ENCODE data around the gene PPP5C. TPM values are rescaled to one million over a fixed set of nuclear protein-coding genes. Genes with fewer than 3 reads are reported as not detected.
A peak's percentile ranks its signal among the peaks of the same experiment; 100 is the strongest.

The PPP5C gene
- total and polyA plus RNA-seq, 4 experiments from 2014 or later = 16.3 to 38.5 (median 33.8) TPM

GRCh38 chr19:46365561-46365960 lies 18.7 kb downstream of the PPP5C start:
- H3K9me3 Mint-ChIP-seq = no peaks in the 10 kb centered on the region
- no peaks in the 10 kb centered on the region for H3K27me3 ChIP-seq (ENCODE audit: insufficient read depth, low read length)
- no peak for DNase-seq
- H3K4me1 ChIP-seq (ENCODE audit: insufficient read depth, low read length) = peaks cover 18% of the 10 kb centered on the region
- no peak overlapping the region for H3K4me3 Mint-ChIP-seq
- no peaks in the 10 kb centered on the region for H3K36me3 ChIP-seq (ENCODE audit: insufficient read depth, low read length)
- H3K27ac Mint-ChIP-seq = no peak overlapping the region
- no peak overlapping the region for H3K4me3 ChIP-seq (ENCODE audit: low read length in 2 of 2)
- H3K9me3 ChIP-seq (ENCODE audit: control insufficient read depth in 1 of 2, low read length in 2 of 2) = no peaks in the 10 kb centered on the region
- CTCF ChIA-PET (ENCODE audit: partially characterized antibody) = interaction anchor here (0.7 kb wide), 1 partner anchor 32 kb away, joined by 3 read pairs; no protein-coding TSS in a partner anchor
- H3K27ac ChIP-seq (ENCODE audit: low read depth, low read length) = no peak overlapping the region
- no peaks in the 10 kb centered on the region for H3K27me3 Mint-ChIP-seq
- H3K36me3 Mint-ChIP-seq = peaks cover 20 to 25% of the 10 kb centered on the region in 2 donors
- H3K4me1 Mint-ChIP-seq = peaks cover 14 to 52% (median 27%) of the 10 kb centered on the region in 4 donors
- POLR2A ChIA-PET (ENCODE audit: partially characterized antibody) = no interaction called here
- intact Hi-C loops (cut with micrococcal nuclease) = no loop called here

- no peak for DNase-seq
- intact Hi-C loops (cut with micrococcal nuclease) = no loop called here
- H3K36me3 ChIP-seq (ENCODE audit: insufficient read depth, low read length) = no peaks in the 10 kb centered on the region
- H3K9me3 ChIP-seq (ENCODE audit: control insufficient read depth in 1 of 2, low read length in 2 of 2) = no peaks in the 10 kb centered on the region
- H3K36me3 Mint-ChIP-seq = peaks cover 19 to 28% of the 10 kb centered on the region in 2 donors
- peaks cover 17 to 53% (median 27%) of the 10 kb centered on the region in 4 donors for H3K4me1 Mint-ChIP-seq
- H3K27ac Mint-ChIP-seq = no peak overlapping the region
- ChIA-PET CTCF (ENCODE audit: partially characterized antibody) (no interaction called here), POLR2A (ENCODE audit: partially characterized antibody) (no interaction called here)
- no peak overlapping the region for H3K4me3 Mint-ChIP-seq
- H3K4me1 ChIP-seq (ENCODE audit: insufficient read depth, low read length) = peaks cover 17% of the 10 kb centered on the region
- H3K27me3 Mint-ChIP-seq = no peaks in the 10 kb centered on the region
- no peaks in the 10 kb centered on the region for H3K27me3 ChIP-seq (ENCODE audit: insufficient read depth, low read length)
- no peaks in the 10 kb centered on the region for H3K9me3 Mint-ChIP-seq
- H3K27ac ChIP-seq (ENCODE audit: low read depth, low read length) = no peak overlapping the region
- no peak overlapping the region for H3K4me3 ChIP-seq (ENCODE audit: low read length in 2 of 2)
Observed at GRCh38 chr19:46366620-46367292, 19.9 kb downstream of the PPP5C start.

- no peak for DNase-seq
- Histone ChIP-seq H3K9me3 (ENCODE audit: control insufficient read depth in 1 of 2, low read length in 2 of 2) (no peaks in the 10 kb centered on the region), H3K4me3 (ENCODE audit: low read length in 2 of 2) (no peak overlapping the region), H3K4me1 (ENCODE audit: insufficient read depth, low read length) (peaks cover 14% of the 10 kb centered on the region), H3K36me3 (ENCODE audit: insufficient read depth, low read length) (no peaks in the 10 kb centered on the region), H3K27ac (ENCODE audit: low read depth, low read length) (no peak overlapping the region), H3K27me3 (ENCODE audit: insufficient read depth, low read length) (no peaks in the 10 kb centered on the region)
- Mint-ChIP-seq H3K27me3 (no peaks in the 10 kb centered on the region), H3K9me3 (no peaks in the 10 kb centered on the region), H3K27ac (no peak overlapping the region), H3K4me3 (no peak overlapping the region), H3K36me3 (peaks cover 16 to 29% of the 10 kb centered on the region in 2 donors), H3K4me1 (peaks cover 15 to 55% (median 27%) of the 10 kb centered on the region in 4 donors)
- POLR2A ChIA-PET (ENCODE audit: partially characterized antibody) = no interaction called here
- intact Hi-C loops (cut with micrococcal nuclease) = no loop called here
- CTCF ChIA-PET (ENCODE audit: partially characterized antibody) = no interaction called here
Observed at GRCh38 chr19:46367426-46367825, 20.5 kb downstream of the PPP5C start.

GRCh38 chr19:46368116-46368515 lies 21.2 kb downstream of the PPP5C start:
- ChIA-PET CTCF (ENCODE audit: partially characterized antibody) (interaction anchor here (1.0 kb wide), 1 partner anchor 10 kb away, joined by 5 read pairs; no protein-coding TSS in a partner anchor), POLR2A (ENCODE audit: partially characterized antibody) (no interaction called here)
- no peak overlapping the region for H3K27ac Mint-ChIP-seq
- H3K4me1 Mint-ChIP-seq = peaks cover 19 to 56% (median 27%) of the 10 kb centered on the region in 4 donors
- no peaks in the 10 kb centered on the region for H3K27me3 ChIP-seq (ENCODE audit: insufficient read depth, low read length)
- H3K4me1 ChIP-seq (ENCODE audit: insufficient read depth, low read length) = peaks cover 13% of the 10 kb centered on the region
- H3K4me3 ChIP-seq (ENCODE audit: low read length in 2 of 2) = no peak overlapping the region
- H3K9me3 Mint-ChIP-seq = no peaks in the 10 kb centered on the region
- H3K36me3 ChIP-seq (ENCODE audit: insufficient read depth, low read length) = no peaks in the 10 kb centered on the region
- H3K4me3 Mint-ChIP-seq = no peak overlapping the region
- no peak overlapping the region for H3K27ac ChIP-seq (ENCODE audit: low read depth, low read length)
- no peak for DNase-seq
- H3K36me3 Mint-ChIP-seq = peaks cover 16 to 31% of the 10 kb centered on the region in 2 donors
- H3K9me3 ChIP-seq (ENCODE audit: control insufficient read depth in 1 of 2, low read length in 2 of 2) = no peaks in the 10 kb centered on the region
- intact Hi-C loops (cut with micrococcal nuclease) = no loop called here
- no peaks in the 10 kb centered on the region for H3K27me3 Mint-ChIP-seq

DNA sequence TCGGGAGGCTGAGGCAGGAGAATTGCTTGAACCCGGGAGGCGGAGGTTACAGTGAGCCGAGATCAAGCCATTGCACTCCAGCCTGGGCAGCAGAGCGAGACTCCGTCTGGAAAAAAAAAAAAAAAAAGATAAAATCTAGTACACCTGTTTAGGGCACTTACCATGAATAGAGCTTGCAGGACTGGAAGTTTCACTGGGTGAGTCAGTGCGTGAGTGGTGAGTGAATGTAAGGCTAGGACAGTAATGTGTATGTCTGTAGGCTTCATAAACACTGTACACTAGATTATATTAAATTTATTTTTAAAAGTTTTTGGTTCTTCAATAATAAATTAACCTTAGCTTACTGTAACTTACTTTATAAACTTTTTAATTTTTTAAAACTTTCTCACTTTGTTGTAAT lies 22.9 kb downstream of the PPP5C start:
- ChIA-PET CTCF (ENCODE audit: partially characterized antibody) (interaction anchor here (1.2 to 1.6 kb wide), 2 partner anchors 9 to 31 kb away, joined by 4 to 5 read pairs; no protein-coding TSS in a partner anchor), POLR2A (ENCODE audit: partially characterized antibody) (no interaction called here)
- Mint-ChIP-seq H3K27me3 (no peaks in the 10 kb centered on the region), H3K36me3 (peaks cover 10 to 19% of the 10 kb centered on the region in 2 donors), H3K4me3 (no peak overlapping the region), H3K9me3 (no peaks in the 10 kb centered on the region), H3K27ac (no peak overlapping the region), H3K4me1 (peaks cover 10 to 43% (median 18%) of the 10 kb centered on the region in 4 donors)
- no peaks in the 10 kb centered on the region for H3K27me3 ChIP-seq (ENCODE audit: insufficient read depth, low read length)
- no peak for DNase-seq
- no peaks in the 10 kb centered on the region for H3K9me3 ChIP-seq (ENCODE audit: control insufficient read depth in 1 of 2, low read length in 2 of 2)
- H3K36me3 ChIP-seq (ENCODE audit: insufficient read depth, low read length) = no peaks in the 10 kb centered on the region
- peaks cover 13% of the 10 kb centered on the region for H3K4me1 ChIP-seq (ENCODE audit: insufficient read depth, low read length)
- intact Hi-C loops (cut with micrococcal nuclease) = no loop called here
- no peak overlapping the region for H3K27ac ChIP-seq (ENCODE audit: low read depth, low read length)
- H3K4me3 ChIP-seq (ENCODE audit: low read length in 2 of 2) = no peak overlapping the region

DNA sequence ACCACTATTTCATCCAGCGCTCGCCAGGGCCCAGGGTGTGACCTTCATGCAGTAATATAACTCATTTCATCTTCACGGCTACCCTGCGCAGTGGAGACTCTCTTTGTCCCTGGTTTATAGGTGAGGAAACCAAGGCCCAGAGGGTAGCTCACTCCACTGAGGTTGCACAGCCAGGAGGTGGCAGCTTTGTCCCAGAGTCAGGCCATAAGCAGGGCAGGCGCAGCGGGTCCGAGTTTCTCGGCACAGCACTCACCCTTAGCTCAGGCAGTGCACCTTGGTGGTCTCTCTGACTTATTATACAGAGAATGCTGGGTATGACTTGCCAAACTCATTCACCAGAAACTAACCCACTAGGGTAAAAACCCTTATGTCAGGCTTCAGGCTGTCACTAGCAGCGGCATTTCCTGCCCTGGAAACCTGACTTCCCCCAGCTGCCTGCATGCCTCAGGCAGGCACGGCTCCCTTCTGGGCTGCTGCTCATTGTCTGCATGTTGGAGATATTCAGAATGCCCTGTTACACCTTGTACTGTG lies 24.5 kb downstream of the PPP5C start:
- no peak for DNase-seq
- no peaks in the 10 kb centered on the region for H3K27me3 ChIP-seq (ENCODE audit: insufficient read depth, low read length)
- no peaks in the 10 kb centered on the region for H3K27me3 Mint-ChIP-seq
- H3K27ac Mint-ChIP-seq = peak overlapping the region in 3 of 7 donors; percentile 26 to 84 (median 64)
- peaks cover 13% of the 10 kb centered on the region for H3K4me1 ChIP-seq (ENCODE audit: insufficient read depth, low read length)
- H3K9me3 Mint-ChIP-seq = no peaks in the 10 kb centered on the region
- peaks cover 12 to 32% (median 18%) of the 10 kb centered on the region in 4 donors for H3K4me1 Mint-ChIP-seq
- H3K4me3 ChIP-seq (ENCODE audit: low read length in 2 of 2) = no peak overlapping the region
- H3K36me3 ChIP-seq (ENCODE audit: insufficient read depth, low read length) = peaks cover 7% of the 10 kb centered on the region
- H3K27ac ChIP-seq (ENCODE audit: low read depth, low read length) = no peak overlapping the region
- H3K9me3 ChIP-seq (ENCODE audit: control insufficient read depth in 1 of 2, low read length in 2 of 2) = no peaks in the 10 kb centered on the region
- peaks cover 18 to 26% of the 10 kb centered on the region in 2 donors for H3K36me3 Mint-ChIP-seq
- POLR2A ChIA-PET (ENCODE audit: partially characterized antibody) = no interaction called here
- CTCF ChIA-PET (ENCODE audit: partially characterized antibody) = interaction anchor here (0.5 to 1.0 kb wide), 3 partner anchors 24 to 1738 kb away, joined by 3 to 7 read pairs (median 3); no protein-coding TSS in a partner anchor
- H3K4me3 Mint-ChIP-seq = peak overlapping the region in 1 of 8 donors; percentile 26
- intact Hi-C loops (cut with micrococcal nuclease) = no loop called here

GRCh38 chr19:46372901-46373490 lies 26.1 kb downstream of the PPP5C start:
- Histone ChIP-seq H3K4me1 (ENCODE audit: insufficient read depth, low read length) (peaks cover 13% of the 10 kb centered on the region), H3K27me3 (ENCODE audit: insufficient read depth, low read length) (no peaks in the 10 kb centered on the region), H3K4me3 (ENCODE audit: low read length in 2 of 2) (no peak overlapping the region), H3K36me3 (ENCODE audit: insufficient read depth, low read length) (peaks cover 22% of the 10 kb centered on the region), H3K27ac (ENCODE audit: low read depth, low read length) (no peak overlapping the region), H3K9me3 (ENCODE audit: control insufficient read depth in 1 of 2, low read length in 2 of 2) (no peaks in the 10 kb centered on the region)
- POLR2A ChIA-PET (ENCODE audit: partially characterized antibody) = no interaction called here
- Mint-ChIP-seq H3K36me3 (peaks cover 24 to 34% of the 10 kb centered on the region in 2 donors), H3K27ac (peak overlapping the region in 1 of 7 donors; percentile 22), H3K4me1 (peaks cover 12 to 28% (median 19%) of the 10 kb centered on the region in 4 donors), H3K4me3 (no peak overlapping the region), H3K9me3 (no peaks in the 10 kb centered on the region), H3K27me3 (no peaks in the 10 kb centered on the region)
- CTCF ChIA-PET (ENCODE audit: partially characterized antibody) = no interaction called here
- DNase-seq = no peak
- intact Hi-C loops (cut with micrococcal nuclease) = no loop called here
